CD4-positive, alpha-beta T cell treated with Interleukin-10 for 1 hour (primary cell): ENCODE results near the gene VWA5A.

ENCODE experiments used
- DNase-seq: peaks from one replicate; pipeline ENCODE4 v3.0.0-alpha.2; 2020

Gene VWA5A

GRCh38 chr11:124172101-124172500 lies 56.9 kb downstream of the VWA5A start:
- no peak for DNase-seq

- DNase-seq = no peak
These were observed 57.3 kb downstream of the VWA5A start for GRCh38 chr11:124172599-124172998.

- no peak for DNase-seq
These were observed 58.8 kb downstream of the VWA5A start for GRCh38 chr11:124174001-124174583.

- DNase-seq = no peak
These were observed 61.9 kb downstream of the VWA5A start for GRCh38 chr11:124176925-124177715.

GRCh38 chr11:124179310-124179709 lies 64.1 kb downstream of the VWA5A start:
- DNase-seq = no peak

GRCh38 chr11:124183068-124183467 lies 67.8 kb downstream of the VWA5A start, which contains the start of gene OR10D3:
TSS of gene OR10D3 (plus strand) at chr11:124183345. CDS start at chr11:124185270, 1,925 bp downstream.
- DNase-seq = no peak

- DNase-seq = no peak
These were observed 75.3 kb downstream of the VWA5A start for GRCh38 chr11:124190298-124191139.

- DNase-seq = no peak
These were observed 78.2 kb downstream of the VWA5A start for GRCh38 chr11:124193221-124194010.

- no peak for DNase-seq
These were observed 79.3 kb downstream of the VWA5A start for GRCh38 chr11:124194293-124195188.

- peak; percentile 33 for DNase-seq
These were observed 80.0 kb downstream of the VWA5A start for GRCh38 chr11:124195189-124195734.
